Upper lobe of left lung (tissue), 6 donors: ENCODE results near the gene IFITM10. TPM values are rescaled to one million over a fixed set of nuclear protein-coding genes. Genes with fewer than 3 reads are reported as not detected.

Source experiments
- ATAC-seq, 2 donors: fragments of 200-7000 bp; cut with Tn5 transposase; one replicate each; pipeline ENCODE4 v1.9.1; 2022; ENCODE audit warnings: mild to moderate bottlenecking in 2 of 2, moderate library complexity in 2 of 2; ENCODE audit not compliant: low FRiP score in 2 of 2
- DNase-seq, 2 donors: peaks; one replicate each; pipeline ENCODE4 v3.0.0-alpha.2; 2019 to 2020
- H3K27ac ChIP-seq, 4 donors: fragments of 200-600 bp; sonication (generic); one replicate each; pipeline ENCODE4 v1.5.1; 2016 to 2019
- H3K27me3 ChIP-seq, 4 donors: fragments of 200-600 bp; sonication (generic); one replicate each; pipeline ENCODE4 v1.5.1; 2017 to 2019
- H3K36me3 ChIP-seq, 4 donors: fragments of 200-600 bp; sonication (generic); one replicate each; pipeline ENCODE4 v1.5.1; 2016 to 2019
- H3K4me1 ChIP-seq, 4 donors: fragments of 200-600 bp; sonication (generic); one replicate each; pipeline ENCODE4 v1.5.1; 2018 to 2019
- H3K4me3 ChIP-seq, 4 donors: fragments of 200-600 bp; sonication (generic); one replicate each; pipeline ENCODE4 v1.5.1; 2017 to 2019; ENCODE audit warnings: mild to moderate bottlenecking in 2 of 4, moderate library complexity in 1 of 4
- H3K9me3 ChIP-seq, 4 donors: fragments of 200-600 bp; sonication (generic); one replicate each; pipeline ENCODE4 v1.5.1; 2018 to 2019
- CTCF ChIP-seq, 6 experiments: fragments of 450-650 bp in 4 of 6; fragments of 200-600 bp in 2 of 6; sonication (generic) in 2 of 6; IDR thresholded peaks; one replicate each; pipeline ENCODE4 v1.5.1; 2016 to 2019; ENCODE audit warnings: antibody characterized with exemption in 6 of 6
- EP300 ChIP-seq, 4 donors: sonication (generic); formaldehyde crosslinking; IDR thresholded peaks; one replicate each; pipeline ENCODE4 v1.5.1; 2017; ENCODE audit warnings: antibody characterized with exemption in 4 of 4, control low read depth in 2 of 4
- POLR2A ChIP-seq, 4 donors: fragments of 450-650 bp; IDR thresholded peaks; one replicate each; pipeline ENCODE4 v1.5.1; 2016 to 2017; ENCODE audit warnings: antibody characterized with exemption in 4 of 4, mild to moderate bottlenecking in 2 of 4
- POLR2AphosphoS5 ChIP-seq, 2 donors: sonication (generic); formaldehyde crosslinking; IDR thresholded peaks; one replicate each; pipeline ENCODE4 v1.5.1; 2017; ENCODE audit warnings: antibody characterized with exemption in 2 of 2
- WGBS, 2 donors: methylation state at CpG; one replicate each; pipeline ENCODE4 v1.1.5; 2017 to 2018; 5-methylcytosine and 5-hydroxymethylcytosine counted together
- total RNA-seq, 6 donors: library from RNA; depleted of rRNA in 4 of 6; stranded (reverse); fragments of >200 nt in 4 of 6; gene quantifications; one replicate each; pipeline versions ENCODE4 v1.1.0 to v1.2.1, GENCODE V29; 2016 to 2021
- donor health status: DM: no; HTN: no; CAD: no; lungs with moderate emphysema.
- donor health status: DM: no; HTN: yes; CAD: no; lungs with severe emphysema.

The IFITM10 gene
- total RNA-seq, 6 donors from 2014 or later: 8.7 to 28.3 (median 14.2) TPM

GRCh38 chr11:1781593-1781975, 31.2 kb upstream of the IFITM10 start:
- Histone ChIP-seq H3K27ac (peak overlapping the region; percentile 61 to 90 (median 77)), H3K36me3 (no peaks in the 10 kb centered on the region), H3K27me3 (no peaks in the 10 kb centered on the region), H3K4me1 (peaks cover 0 to 36% (median 21%) of the 10 kb centered on the region in 4 donors), H3K4me3 (no peak overlapping the region), H3K9me3 (no peaks in the 10 kb centered on the region)
- no peak for TF ChIP-seq POLR2AphosphoS5 (IDR thresholded peaks at IDR 0.05)
- TF ChIP-seq POLR2A (IDR thresholded peaks at IDR 0.05): no peak
- no peak for TF ChIP-seq CTCF (IDR thresholded peaks at IDR 0.05)
- no peak for TF ChIP-seq EP300 (IDR thresholded peaks at IDR 0.05)
- WGBS, 2 donors: 73 to 83% methylated on average over 7 to 9 of the region's 9 CpGs
- peak in 1 of 2 donors; percentile 52 for DNase-seq
- ATAC-seq: no peak

- DNase-seq (peak; percentile 67 to 84), ATAC-seq (peak; percentile 44 to 65)
- Histone ChIP-seq H3K4me3 (no peak overlapping the region), H3K27me3 (no peaks in the 10 kb centered on the region), H3K36me3 (no peaks in the 10 kb centered on the region), H3K9me3 (peaks cover 0 to 3% (median 0%) of the 10 kb centered on the region in 4 donors), H3K27ac (peak overlapping the region; percentile 61 to 90 (median 77)), H3K4me1 (peaks cover 0 to 36% (median 21%) of the 10 kb centered on the region in 4 donors)
- TF ChIP-seq POLR2A (IDR thresholded peaks at IDR 0.05): peak in 1 of 4 donors; percentile 53
- no peak for TF ChIP-seq CTCF (IDR thresholded peaks at IDR 0.05)
- TF ChIP-seq EP300 (IDR thresholded peaks at IDR 0.05): peak in 1 of 4 donors; percentile 42
- peak in 1 of 2 donors; percentile 65 for TF ChIP-seq POLR2AphosphoS5 (IDR thresholded peaks at IDR 0.05)
- 57 to 68% methylated on average over 21 to 25 of the region's 25 CpGs for WGBS, 2 donors
Measured at GRCh38 chr11:1780700-1781592, 30.6 kb upstream of the IFITM10 start.

DNA sequence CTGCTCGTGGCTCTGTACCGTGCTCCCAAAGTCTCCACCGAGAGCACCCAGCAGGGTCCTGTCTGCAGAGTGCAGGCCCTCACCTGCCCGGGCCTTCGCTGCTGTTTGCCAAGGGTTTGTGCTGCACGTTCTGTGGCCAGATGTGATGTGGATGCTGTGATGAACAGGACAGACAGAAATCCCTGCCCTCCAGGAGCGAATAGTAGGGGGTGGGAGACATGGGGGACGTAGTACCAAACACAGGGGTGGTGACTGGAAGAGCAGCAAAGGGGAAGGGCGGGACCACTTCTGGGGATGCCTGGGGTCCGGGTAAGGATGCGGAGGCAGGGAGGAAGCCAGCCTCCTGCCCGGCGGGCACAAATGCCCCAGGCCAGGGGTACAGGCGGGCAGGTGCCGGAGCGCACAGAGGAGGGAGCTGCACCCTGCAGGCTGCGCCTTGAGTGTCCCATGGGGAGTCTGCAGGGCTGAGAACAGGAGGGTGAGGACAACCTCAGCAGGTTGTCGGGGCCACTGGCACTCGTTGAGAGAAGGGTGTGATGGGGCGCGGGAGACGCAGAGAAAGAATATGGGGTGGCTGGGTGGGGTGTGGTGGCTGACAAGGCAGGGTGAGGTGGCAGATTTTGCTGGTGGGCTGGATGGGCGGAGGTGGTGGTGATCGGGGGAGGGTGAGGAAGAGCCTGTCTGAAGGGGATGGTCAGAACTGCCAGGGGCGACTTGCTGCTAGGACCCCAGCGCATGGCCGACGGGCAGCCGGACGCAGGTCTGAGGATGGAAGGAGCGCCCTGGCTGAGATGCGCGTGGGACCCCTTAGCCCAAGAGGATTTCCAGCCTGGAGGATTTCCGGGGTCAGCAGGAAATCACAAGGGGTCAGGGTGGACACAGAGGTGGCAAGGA, 29.7 kb upstream of the IFITM10 start:
- Histone ChIP-seq H3K4me1 (peaks cover 0 to 36% (median 21%) of the 10 kb centered on the region in 4 donors), H3K4me3 (no peak overlapping the region), H3K9me3 (peaks cover 0 to 3% (median 0%) of the 10 kb centered on the region in 4 donors), H3K36me3 (no peaks in the 10 kb centered on the region), H3K27ac (peak overlapping the region in 2 of 4 donors; percentile 80 to 90), H3K27me3 (no peaks in the 10 kb centered on the region)
- ATAC-seq: no peak
- 83 to 84% methylated on average over 29 to 33 of the region's 34 CpGs for WGBS, 2 donors
- peak in 1 of 2 donors; percentile 59 for DNase-seq
- no peak for TF ChIP-seq POLR2A (IDR thresholded peaks at IDR 0.05)
- no peak for TF ChIP-seq EP300 (IDR thresholded peaks at IDR 0.05)
- TF ChIP-seq CTCF (IDR thresholded peaks at IDR 0.05): no peak
- no peak for TF ChIP-seq POLR2AphosphoS5 (IDR thresholded peaks at IDR 0.05)

GRCh38 chr11:1779034-1779805, 28.8 kb upstream of the IFITM10 start:
- H3K36me3 ChIP-seq: no peaks in the 10 kb centered on the region
- ATAC-seq (no peak), DNase-seq (peak in 1 of 2 donors; percentile 64)
- 80 to 84% methylated on average over 12 to 14 of the region's 17 CpGs for WGBS, 2 donors
- H3K4me1 ChIP-seq: peaks cover 0 to 36% (median 21%) of the 10 kb centered on the region in 4 donors
- H3K27me3 ChIP-seq: no peaks in the 10 kb centered on the region
- TF ChIP-seq POLR2A (IDR thresholded peaks at IDR 0.05): no peak
- TF ChIP-seq POLR2AphosphoS5 (IDR thresholded peaks at IDR 0.05): no peak
- no peak for TF ChIP-seq EP300 (IDR thresholded peaks at IDR 0.05)
- no peak for TF ChIP-seq CTCF (IDR thresholded peaks at IDR 0.05)
- peak overlapping the region in 1 of 4 donors; percentile 79 for H3K27ac ChIP-seq
- peaks cover 0 to 3% (median 0%) of the 10 kb centered on the region in 4 donors for H3K9me3 ChIP-seq
- H3K4me3 ChIP-seq: no peak overlapping the region
